DMS53 treated with DMSO at 0.1 percent for 48 hours (cell line): ENCODE results near the gene GALNT4.
A peak's percentile ranks its signal among the peaks of the same experiment; 100 is the strongest.

ENCODE experiments used
- DNase-seq: peaks from one replicate; lab custom pipeline; 2025; ENCODE audit not compliant: unreplicated experiment; lab: John Stamatoyannopoulos, UW

Gene GALNT4

GRCh38 chr12:89524541-89525304 is at the start of gene GALNT4:
GALNT4 (minus strand) TSS chr12:89524796; CDS start chr12:89524549, 247 bp downstream.
- peak; percentile 41 for DNase-seq

DNA sequence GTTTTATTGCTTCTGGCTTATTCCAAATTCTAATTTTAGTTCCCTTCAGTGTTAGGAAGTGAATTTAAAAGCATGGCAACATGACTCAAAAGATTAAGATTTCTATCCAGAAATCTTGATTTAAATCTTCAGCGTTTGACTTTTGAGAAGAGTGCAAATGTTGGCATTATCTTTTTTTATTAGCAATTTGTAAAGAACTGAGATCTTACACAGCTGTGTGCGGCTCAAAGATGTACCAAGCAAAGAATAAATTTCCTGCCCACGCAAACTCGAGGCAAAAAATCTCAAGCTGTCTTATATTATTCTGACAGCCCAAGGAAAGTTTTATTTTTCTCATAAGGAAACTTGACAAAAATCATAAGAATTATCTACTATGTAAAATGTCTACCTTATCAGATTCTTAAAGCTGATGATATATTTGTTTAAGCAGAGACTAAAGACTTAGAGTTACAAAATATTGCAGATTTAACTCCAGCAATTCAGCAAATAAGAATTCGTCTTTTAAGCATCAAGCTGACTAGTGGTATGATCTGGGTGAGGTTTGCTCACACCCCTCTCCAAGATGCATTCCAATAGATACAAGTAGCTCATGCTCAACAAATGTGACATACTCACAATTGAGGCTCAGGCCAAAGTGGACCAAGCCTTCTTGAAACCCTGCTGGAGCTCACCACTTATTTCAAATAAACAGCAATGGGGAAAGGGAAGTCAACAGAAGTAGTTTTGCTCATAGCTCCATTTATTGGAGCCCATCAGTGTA is 48.6 kb upstream of the GALNT4 start:
- no peak for DNase-seq

GRCh38 chr12:89571491-89572195 is 47.0 kb upstream of the GALNT4 start:
- DNase-seq: no peak

GRCh38 chr12:89568484-89568883 is 43.9 kb upstream of the GALNT4 start:
- no peak for DNase-seq

GRCh38 chr12:89567691-89568239 is 43.2 kb upstream of the GALNT4 start:
- no peak for DNase-seq

DNA sequence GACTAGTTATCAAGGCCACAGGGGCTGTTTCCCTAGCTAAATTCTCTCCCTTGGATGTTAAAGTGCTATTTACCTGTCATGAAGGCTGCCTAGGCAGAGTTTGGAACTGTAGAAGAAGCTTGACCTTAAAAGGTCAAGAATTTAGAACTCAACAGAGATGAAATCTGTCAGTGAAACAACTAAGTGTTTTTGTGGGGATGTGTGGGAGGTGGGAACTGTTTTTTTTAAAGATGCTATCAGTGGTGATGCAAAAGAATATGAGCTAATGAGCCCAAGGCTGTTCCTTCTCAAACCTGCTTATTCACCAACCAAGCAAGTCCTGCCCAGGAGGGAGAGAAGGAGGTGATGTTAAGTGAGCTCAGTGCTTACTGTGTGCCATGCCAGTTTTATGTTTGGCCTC is 42.0 kb upstream of the GALNT4 start:
- no peak for DNase-seq

GRCh38 chr12:89565002-89565401 is 40.4 kb upstream of the GALNT4 start:
- no peak for DNase-seq

DNA sequence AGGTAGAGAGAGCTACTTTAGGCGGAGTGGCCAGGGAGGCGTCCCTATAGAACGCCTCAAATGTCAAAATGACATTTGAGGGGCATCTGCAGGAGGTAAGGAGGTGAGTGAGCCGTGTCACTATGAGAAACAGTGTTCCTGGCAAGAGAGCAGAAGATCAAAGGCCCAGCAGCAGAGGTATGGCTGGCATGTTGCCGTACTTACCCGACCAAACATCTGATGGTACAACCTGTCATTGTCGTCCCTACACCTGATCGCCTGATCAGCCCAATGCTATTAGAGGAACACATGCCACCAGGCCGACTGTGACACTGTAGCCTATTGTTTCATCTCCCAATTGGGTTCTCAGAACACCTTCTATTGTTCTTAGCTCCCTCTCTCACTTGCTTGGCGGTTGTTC is 35.2 kb upstream of the GALNT4 start:
- no peak for DNase-seq

GRCh38 chr12:89556976-89557375 is 32.4 kb upstream of the GALNT4 start:
- DNase-seq: no peak

DNA sequence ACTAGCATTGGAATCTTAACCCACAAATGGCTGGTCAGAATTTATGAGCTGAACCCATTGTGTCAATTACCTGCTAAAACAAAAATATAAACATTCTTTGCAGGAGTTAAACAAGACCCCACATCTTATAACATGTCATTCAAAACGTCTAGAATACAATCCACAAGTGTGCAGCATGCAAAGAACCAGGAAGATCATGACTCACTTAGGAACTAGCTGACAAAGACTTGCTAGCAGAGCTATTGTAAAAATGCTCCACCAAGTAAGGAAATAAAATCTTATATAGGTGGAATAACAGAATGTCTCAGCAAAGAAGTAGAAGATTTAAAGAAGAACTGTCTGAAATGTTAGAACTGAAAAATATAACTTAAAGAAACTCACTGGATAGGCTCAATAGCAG is 27.8 kb upstream of the GALNT4 start:
- DNase-seq: no peak

DNA sequence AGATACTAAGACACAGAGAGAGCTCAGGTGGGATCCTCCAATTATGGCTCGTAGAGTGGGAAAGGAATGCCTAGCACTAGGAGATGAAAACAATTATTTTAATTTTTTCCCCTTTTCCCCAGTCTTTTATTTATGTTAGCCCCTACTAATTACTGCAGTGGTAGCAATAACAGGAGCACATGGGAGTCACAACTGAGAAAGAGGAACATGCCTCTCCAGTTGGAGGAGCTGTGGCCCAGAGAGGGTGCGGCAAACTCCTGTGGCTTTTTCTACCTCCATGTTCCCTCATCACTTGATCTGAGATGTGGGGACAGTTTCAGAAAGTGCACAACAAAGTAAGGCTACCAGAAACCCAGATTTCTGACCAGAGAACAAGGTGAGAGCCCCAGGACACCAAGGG is 27.2 kb upstream of the GALNT4 start:
- no peak for DNase-seq

DNA sequence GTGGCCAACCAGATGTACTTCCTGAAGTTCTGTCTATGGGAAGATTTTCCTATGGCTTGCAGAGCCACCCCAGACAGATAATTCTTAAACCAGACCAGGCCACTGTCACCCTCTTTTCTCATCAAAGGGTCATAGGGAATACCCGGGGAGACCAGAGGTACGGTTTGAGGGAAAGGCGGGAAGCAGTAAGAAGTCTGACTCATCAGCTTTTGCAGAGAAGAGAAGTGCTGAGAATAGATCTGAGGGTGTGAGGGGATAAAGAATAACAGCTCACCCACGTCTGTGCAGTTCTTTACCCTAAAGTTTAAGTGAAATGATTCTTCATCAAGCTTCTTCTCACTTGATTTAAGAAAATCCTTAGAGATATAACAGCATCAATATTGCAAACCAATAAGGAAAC is 22.5 kb upstream of the GALNT4 start:
- DNase-seq: no peak

DNA sequence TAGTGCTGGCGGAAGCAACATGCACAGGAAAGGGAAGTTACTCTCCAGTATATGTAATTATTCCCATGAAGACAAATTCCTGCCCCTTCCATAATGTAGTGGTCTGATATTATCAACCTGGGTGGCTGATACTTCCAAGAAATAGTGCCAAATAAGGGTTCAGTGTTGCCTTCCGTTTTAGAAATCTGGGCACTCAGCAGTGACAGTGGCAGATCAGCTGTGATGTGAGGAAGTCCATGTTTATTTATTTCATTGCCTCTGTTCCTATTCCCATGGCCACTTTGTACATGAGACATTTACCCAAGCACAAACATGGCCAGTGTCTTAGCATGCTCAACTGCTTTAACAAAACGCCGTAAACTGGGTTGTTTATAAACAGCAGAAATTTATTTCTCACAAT is 21.6 kb upstream of the GALNT4 start:
- DNase-seq: no peak

DNA sequence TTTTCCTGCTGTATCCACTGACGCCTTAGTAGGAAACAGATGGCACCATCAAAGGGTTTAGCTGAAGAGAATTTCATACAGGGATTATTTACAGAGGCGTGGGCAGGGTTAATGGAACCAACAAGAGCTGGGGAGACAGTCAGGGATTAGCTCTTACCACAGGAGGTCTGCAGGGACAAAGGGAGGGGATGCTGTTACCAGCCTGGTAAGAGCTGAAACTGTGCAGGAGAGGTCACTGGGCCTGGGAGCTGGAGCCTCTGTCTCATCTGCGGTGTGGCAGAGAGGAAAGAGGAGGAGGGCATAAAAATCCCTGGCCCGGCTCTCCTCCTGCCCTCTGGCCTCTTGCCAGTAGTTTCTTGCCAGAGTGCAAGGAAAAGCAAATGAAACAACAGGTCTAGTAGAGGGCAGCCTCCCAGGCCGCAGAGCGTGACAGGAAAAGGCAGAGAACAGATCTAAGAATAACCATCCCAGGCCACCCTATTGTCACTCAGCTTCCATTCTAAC is 20.1 kb upstream of the GALNT4 start:
- peak; percentile 97 for DNase-seq

DNA sequence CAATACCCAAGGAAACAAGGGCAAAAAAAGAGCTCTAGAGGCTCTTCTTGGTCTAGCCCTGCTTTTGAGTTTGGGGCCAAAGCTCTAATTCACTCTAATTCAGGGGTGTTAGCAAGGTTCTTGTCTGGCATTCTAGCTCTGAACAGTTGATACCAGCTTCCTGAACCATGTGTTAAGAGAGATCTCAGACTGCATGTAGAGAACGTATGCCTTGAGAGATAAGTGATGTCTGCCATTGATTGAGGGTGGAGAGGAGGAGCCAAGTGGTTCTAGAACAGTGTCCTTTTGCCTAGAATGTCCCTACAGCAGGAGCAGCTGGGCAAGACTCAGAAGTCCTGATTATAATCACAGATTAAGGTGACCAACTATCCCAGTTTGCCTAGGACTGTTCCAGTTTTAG is 19.4 kb upstream of the GALNT4 start:
- DNase-seq: no peak

- peak; percentile 85 for DNase-seq
Measured at GRCh38 chr12:89542912-89543592, 18.5 kb upstream of the GALNT4 start.

GRCh38 chr12:89542236-89542635 is 17.6 kb upstream of the GALNT4 start:
- DNase-seq: no peak

DNA sequence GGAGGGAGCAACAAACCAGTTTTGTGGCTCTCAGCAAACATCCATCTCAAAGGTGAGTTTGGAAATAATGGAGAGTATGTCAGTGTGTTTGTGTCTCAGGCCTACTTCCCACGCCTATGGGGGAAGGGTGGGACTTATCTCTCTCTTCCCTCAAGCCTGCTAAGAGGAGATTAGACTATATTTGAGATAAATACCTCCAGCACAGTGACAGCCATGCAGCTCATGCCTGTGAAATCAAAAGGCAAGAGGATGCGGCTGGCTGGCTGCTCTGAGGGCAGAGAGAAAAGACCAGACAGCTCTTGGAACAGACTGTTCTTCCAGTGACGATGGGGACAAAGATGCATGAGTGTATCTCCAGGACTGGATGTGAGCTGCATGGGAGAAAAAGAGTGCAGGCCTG is 16.0 kb upstream of the GALNT4 start:
- DNase-seq: no peak

DNA sequence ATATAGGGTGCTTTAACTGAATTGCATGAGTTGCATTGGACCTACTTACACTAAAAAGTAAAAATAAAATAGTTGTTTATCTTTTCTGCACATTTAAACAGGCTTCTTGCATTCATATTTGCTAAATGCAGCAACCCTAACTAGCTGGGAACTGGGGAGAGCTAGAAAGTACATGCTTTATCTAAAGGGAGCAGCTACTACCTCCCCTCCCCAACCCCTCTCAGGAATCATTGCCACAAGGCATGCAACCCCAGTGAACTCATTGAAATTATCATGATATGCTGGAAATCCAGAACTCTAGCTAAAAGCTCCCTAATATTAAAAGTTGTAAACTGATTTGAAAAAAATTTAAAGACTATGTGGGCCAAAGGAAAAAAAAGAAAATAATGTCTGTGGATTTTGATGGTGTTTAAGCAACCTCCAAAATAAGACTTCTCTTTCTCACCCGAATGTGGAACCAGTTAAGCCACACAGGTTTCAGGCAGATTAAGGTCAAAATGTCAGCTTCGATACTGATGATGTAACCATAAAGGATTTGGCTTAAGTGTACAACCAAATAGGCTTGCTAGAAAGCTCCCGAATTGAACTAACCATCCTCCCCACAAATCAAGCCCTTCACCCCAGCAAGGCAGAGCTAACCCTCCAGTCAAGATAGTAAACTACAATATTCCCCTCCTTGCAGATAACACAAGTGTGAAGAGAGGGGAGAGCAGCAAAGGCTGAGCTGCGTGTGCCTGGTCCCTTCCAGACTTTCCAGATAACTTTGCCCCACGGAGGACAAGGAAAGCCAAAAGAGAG is 15.0 kb upstream of the GALNT4 start:
- no peak for DNase-seq

DNA sequence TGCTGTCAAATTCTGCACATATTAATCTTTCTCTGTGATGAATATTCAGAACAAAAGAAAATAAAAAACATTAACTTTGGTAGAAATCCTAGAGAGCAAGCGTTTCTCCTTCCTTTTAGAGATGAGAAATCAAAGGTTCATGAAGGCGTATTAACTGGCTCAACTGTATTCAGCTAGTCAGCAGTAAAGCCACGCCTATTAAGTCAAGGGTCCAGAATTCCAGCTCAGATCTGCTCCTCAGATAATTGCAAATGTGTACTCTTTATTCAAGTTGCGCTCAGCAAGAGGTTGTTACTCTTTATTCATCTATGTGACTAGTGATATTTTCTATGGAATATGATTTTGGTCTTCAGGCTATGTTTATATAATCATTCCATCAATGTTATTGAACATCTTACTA is 14.3 kb upstream of the GALNT4 start:
- DNase-seq: no peak
